ENCODE measurements around the gene PCSK6. TPM values are rescaled to one million over a fixed set of nuclear protein-coding genes. Genes with fewer than 3 reads are reported as not detected.

PCSK6 gene
- total RNA-seq, 4 donors from 2014 or later: 12.9 to 31.5 (median 23.7) TPM

DNA sequence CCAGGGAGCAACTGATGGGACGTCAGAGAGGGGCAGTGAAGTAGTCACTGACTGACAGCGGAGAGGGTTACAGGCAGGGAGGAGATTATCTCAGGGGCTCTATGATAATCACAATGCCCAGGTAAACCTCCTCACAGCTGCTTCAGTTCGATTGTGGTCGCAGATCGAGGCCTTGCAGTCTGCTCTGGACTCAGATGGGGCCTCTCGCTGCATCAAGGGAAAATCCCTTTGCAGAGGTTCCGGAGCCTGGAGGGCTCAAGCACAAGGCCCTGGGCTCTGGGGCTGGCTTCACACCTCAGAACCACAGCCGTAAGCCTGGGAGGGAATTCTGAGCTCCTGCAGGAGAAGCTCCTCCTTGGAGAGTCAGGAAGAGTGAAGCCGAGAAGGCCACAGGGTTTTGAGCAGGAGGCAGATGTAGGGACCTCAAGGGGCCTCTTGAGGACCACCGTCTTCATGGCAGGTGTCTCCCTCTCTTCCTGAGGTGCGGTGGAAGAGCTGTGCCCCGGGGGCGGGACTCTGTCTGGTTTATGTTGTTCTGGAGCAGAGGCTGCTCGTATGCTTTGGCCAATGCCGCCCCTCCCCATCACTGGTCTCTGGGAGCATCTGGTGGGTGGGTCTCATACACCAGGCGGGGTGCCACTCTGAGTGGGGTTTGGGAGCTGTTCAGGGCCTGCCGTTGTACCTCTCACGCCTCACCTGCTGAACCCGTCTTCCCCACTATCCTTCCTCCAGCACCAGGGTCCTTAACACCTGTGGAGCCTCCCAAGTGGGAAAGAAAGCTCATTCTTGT, 175.0 kb downstream of the PCSK6 start:
- H3K27ac ChIP-seq: no peak overlapping the region
- H3K36me3 ChIP-seq: no peaks in the 10 kb centered on the region
- DNase-seq (ENCODE audit: low spot score in 2 of 2): peak in 1 of 2 donors; percentile 36
- H3K9me3 ChIP-seq: no peaks in the 10 kb centered on the region
- TF ChIP-seq EP300 (IDR thresholded peaks at IDR 0.05): no peak
- no peak for TF ChIP-seq POLR2AphosphoS5 (IDR thresholded peaks at IDR 0.05)
- TF ChIP-seq, protein P1, sequence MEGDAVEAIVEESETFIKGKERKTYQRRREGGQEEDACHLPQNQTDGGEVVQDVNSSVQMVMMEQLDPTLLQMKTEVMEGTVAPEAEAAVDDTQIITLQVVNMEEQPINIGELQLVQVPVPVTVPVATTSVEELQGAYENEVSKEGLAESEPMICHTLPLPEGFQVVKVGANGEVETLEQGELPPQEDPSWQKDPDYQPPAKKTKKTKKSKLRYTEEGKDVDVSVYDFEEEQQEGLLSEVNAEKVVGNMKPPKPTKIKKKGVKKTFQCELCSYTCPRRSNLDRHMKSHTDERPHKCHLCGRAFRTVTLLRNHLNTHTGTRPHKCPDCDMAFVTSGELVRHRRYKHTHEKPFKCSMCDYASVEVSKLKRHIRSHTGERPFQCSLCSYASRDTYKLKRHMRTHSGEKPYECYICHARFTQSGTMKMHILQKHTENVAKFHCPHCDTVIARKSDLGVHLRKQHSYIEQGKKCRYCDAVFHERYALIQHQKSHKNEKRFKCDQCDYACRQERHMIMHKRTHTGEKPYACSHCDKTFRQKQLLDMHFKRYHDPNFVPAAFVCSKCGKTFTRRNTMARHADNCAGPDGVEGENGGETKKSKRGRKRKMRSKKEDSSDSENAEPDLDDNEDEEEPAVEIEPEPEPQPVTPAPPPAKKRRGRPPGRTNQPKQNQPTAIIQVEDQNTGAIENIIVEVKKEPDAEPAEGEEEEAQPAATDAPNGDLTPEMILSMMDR (IDR thresholded peaks at IDR 0.05): no peak
- TF ChIP-seq POLR2A (IDR thresholded peaks at IDR 0.05): no peak
- no peak overlapping the region for H3K4me3 ChIP-seq
- 84% methylated on average over 14 of the region's 19 CpGs for WGBS
- peaks cover 2% of the 10 kb centered on the region for H3K27me3 ChIP-seq
- peaks cover 2% of the 10 kb centered on the region for H3K4me1 ChIP-seq

DNA sequence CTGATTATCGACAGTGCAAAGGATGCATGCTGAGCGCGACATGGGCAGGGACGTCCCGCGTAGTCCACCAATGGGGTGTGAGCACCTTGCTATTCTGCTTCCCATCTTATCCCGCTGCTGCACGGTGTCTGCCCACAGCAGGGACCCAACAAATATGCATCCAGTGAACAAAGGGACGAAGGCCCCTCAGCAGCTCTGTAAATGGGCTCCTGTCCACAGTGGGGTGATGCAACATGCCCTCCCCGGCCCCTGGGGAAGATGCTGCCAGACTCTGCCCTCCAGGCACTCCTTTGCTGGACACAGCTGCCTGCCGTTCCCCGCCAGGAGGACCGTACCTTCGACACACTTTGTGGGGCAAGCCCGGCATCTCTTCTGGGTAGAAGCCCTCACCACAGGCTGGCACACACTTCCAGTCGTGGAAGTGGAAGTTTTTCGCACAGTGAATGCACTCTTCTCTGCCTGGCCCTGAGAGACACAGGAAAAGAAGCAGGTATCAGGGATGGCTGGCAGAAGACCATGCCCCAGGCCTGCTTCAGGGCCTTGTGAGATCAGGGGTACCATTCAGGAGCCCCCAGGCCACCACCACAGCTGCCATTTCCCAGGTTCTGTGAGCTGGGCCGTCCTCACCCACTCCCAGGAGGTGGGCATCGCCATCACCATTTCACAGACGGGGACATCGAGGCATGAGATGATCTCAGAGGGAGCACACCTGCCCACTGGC, 176.3 kb downstream of the PCSK6 start:
- no peaks in the 10 kb centered on the region for H3K9me3 ChIP-seq
- H3K36me3 ChIP-seq: no peaks in the 10 kb centered on the region
- peak; percentile 25 to 62 for DNase-seq (ENCODE audit: low spot score in 2 of 2)
- 87% methylated on average over 20 of the region's 21 CpGs for WGBS
- H3K4me1 ChIP-seq: no peaks in the 10 kb centered on the region
- peaks cover 9% of the 10 kb centered on the region for H3K27me3 ChIP-seq
- no peak overlapping the region for H3K4me3 ChIP-seq
- H3K27ac ChIP-seq: no peak overlapping the region
- TF ChIP-seq EP300 (IDR thresholded peaks at IDR 0.05): no peak
- TF ChIP-seq, protein P1 (IDR thresholded peaks at IDR 0.05): no peak

DNA sequence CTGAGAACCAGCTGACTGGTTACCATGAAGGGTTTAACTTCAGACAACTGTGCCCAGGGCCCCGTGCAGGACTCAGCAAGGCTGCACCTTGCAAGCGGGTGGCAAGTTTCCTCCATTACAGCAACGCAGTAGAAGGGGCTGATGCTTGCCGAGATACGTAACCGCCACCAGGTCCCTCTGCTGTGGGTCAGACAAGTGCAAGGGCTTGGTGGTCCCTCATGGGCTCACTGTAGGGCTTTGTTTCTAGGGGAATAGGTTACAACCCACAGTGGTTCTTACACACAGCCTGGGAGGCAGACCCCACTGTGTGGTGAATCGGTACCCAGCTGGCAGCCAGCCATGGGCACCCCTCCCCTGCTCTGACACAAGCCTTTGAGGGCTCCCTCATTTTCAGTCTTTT, 179.0 kb downstream of the PCSK6 start:
- Histone ChIP-seq H3K27me3 (peaks cover 9% of the 10 kb centered on the region), H3K4me1 (no peaks in the 10 kb centered on the region), H3K36me3 (no peaks in the 10 kb centered on the region), H3K4me3 (no peak overlapping the region), H3K27ac (no peak overlapping the region), H3K9me3 (no peaks in the 10 kb centered on the region)
- TF ChIP-seq POLR2AphosphoS5 (IDR thresholded peaks at IDR 0.05) (no peak), EP300 (IDR thresholded peaks at IDR 0.05) (no peak), POLR2A (IDR thresholded peaks at IDR 0.05) (no peak)
- TF ChIP-seq, protein P1 (IDR thresholded peaks at IDR 0.05): no peak
- peak in 1 of 2 donors; percentile 69 for DNase-seq (ENCODE audit: low spot score in 2 of 2)
- 94% methylated on average over 5 of the region's 7 CpGs for WGBS

GRCh38 chr15:101310161-101310480, 179.4 kb downstream of the PCSK6 start:
- H3K27me3 ChIP-seq: peaks cover 9% of the 10 kb centered on the region
- H3K9me3 ChIP-seq: no peaks in the 10 kb centered on the region
- H3K36me3 ChIP-seq: no peaks in the 10 kb centered on the region
- no peak overlapping the region for H3K27ac ChIP-seq
- 91% methylated on average over 7 of the region's 7 CpGs for WGBS
- DNase-seq (ENCODE audit: low spot score in 2 of 2): peak in 1 of 2 donors; percentile 76
- no peak overlapping the region for H3K4me3 ChIP-seq
- TF ChIP-seq POLR2A (IDR thresholded peaks at IDR 0.05) (no peak), EP300 (IDR thresholded peaks at IDR 0.05) (no peak), POLR2AphosphoS5 (IDR thresholded peaks at IDR 0.05) (no peak)
- TF ChIP-seq, protein P1 (IDR thresholded peaks at IDR 0.05): no peak
- no peaks in the 10 kb centered on the region for H3K4me1 ChIP-seq

GRCh38 chr15:101309436-101310160, 179.9 kb downstream of the PCSK6 start:
- WGBS: 91% methylated on average over 25 of the region's 26 CpGs
- Histone ChIP-seq H3K27me3 (peaks cover 9% of the 10 kb centered on the region), H3K4me1 (no peaks in the 10 kb centered on the region), H3K4me3 (no peak overlapping the region), H3K9me3 (no peaks in the 10 kb centered on the region), H3K36me3 (no peaks in the 10 kb centered on the region), H3K27ac (no peak overlapping the region)
- TF ChIP-seq, protein P1 (IDR thresholded peaks at IDR 0.05): no peak
- TF ChIP-seq POLR2A (IDR thresholded peaks at IDR 0.05) (no peak), POLR2AphosphoS5 (IDR thresholded peaks at IDR 0.05) (no peak), EP300 (IDR thresholded peaks at IDR 0.05) (no peak)
- DNase-seq (ENCODE audit: low spot score in 2 of 2): peak in 1 of 2 donors; percentile 44
